Breast epithelium (tissue), 4 donors: ENCODE data around the gene TES. TPM values are rescaled to one million over a fixed set of nuclear protein-coding genes. Genes with fewer than 3 reads are reported as not detected.

Experiments used
- DNase-seq, 2 donors: peaks; one replicate each; pipeline ENCODE4 v3.0.0-alpha.2; 2019; ENCODE audit warnings: low spot score in 2 of 2
- H3K27ac ChIP-seq, 2 donors: fragments of 200-600 bp; sonication (generic) in 1 of 2; one replicate each; pipeline ENCODE4 v1.5.1; 2016 to 2019; ENCODE audit warnings: mild to moderate bottlenecking in 1 of 2
- H3K27me3 ChIP-seq, 2 donors: fragments of 200-600 bp; sonication (generic) in 1 of 2; one replicate each; pipeline versions ENCODE4 v1.5.1 to v1.6.0; 2017 to 2019; ENCODE audit warnings: control low read depth in 1 of 2, mild to moderate bottlenecking in 1 of 2
- H3K36me3 ChIP-seq: fragments of 200-600 bp; one replicate; pipeline ENCODE4 v1.5.1; 2019
- H3K4me1 ChIP-seq, 2 donors: fragments of 200-600 bp; sonication (generic); one replicate each; pipeline ENCODE4 v1.5.1; 2016 to 2019; ENCODE audit warnings: control low read depth in 1 of 2
- H3K4me3 ChIP-seq, 3 donors: fragments of 200-600 bp; sonication (generic); 1 replicate in 2 of 3; 2 replicates in 1 of 3; pipeline ENCODE4 v1.5.1; 2016 to 2019; ENCODE audit warnings: mild to moderate bottlenecking in 3 of 3, moderate library complexity in 2 of 3
- H3K9me3 ChIP-seq, 2 donors: fragments of 200-600 bp; sonication (generic) in 1 of 2; one replicate each; pipeline ENCODE4 v1.5.1; 2016 to 2019; ENCODE audit warnings: control low read depth in 1 of 2
- CTCF ChIP-seq, 3 donors: fragments of 450-650 bp; IDR thresholded peaks; one replicate each; pipeline ENCODE4 v1.5.1; 2016 to 2017; ENCODE audit warnings: antibody characterized with exemption in 3 of 3, mild to moderate bottlenecking in 3 of 3, moderate library complexity in 3 of 3
- POLR2A ChIP-seq: fragments of 450-650 bp; IDR thresholded peaks from one replicate; pipeline ENCODE4 v1.6.1; 2016; ENCODE audit warnings: antibody characterized with exemption, mild to moderate bottlenecking, moderate library complexity
- POLR2AphosphoS5 ChIP-seq, 3 donors: sonication (generic); formaldehyde crosslinking; IDR thresholded peaks; one replicate each; pipeline ENCODE4 v1.6.1; 2017; ENCODE audit warnings: antibody characterized with exemption in 3 of 3
- intact Hi-C: fragments of 100-400 bp; cut with DNase I; formaldehyde crosslinking; loops from one replicate; pipeline ENCODE4 v1.15.1; 2023; ENCODE audit warnings: low total_unique reads
- total RNA-seq, 3 donors: library from RNA; depleted of rRNA; stranded (reverse); fragments of >200 nt; gene quantifications; one replicate each; pipeline ENCODE4 v1.1.0, GENCODE V29; 2016

TES gene
- total RNA-seq, 3 donors from 2014 or later = 29.0 to 146 (median 88.5) TPM

DNA sequence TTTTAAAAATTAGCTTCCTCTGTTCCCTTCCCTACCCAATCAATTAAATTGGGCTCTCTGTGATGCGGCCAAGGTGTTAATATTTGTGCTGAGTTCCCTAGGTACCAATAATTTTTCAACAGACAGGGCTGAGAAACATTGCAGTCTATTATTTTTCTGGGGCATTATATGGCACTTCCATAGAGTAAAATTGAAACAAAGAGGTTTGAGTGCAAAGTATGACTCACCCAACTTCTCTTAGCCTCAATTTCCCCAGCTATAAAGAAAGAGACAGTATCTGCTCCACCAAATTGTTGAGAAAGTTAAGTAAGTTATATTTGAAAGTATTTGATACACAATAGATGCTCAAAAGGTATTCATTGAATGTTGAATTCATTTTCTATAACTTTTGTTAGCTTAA is 74.9 kb downstream of the TES start:
- no peak overlapping the region for H3K27ac ChIP-seq
- no peaks in the 10 kb centered on the region for H3K4me1 ChIP-seq
- TF ChIP-seq POLR2AphosphoS5 (IDR thresholded peaks at IDR 0.05) (no peak), CTCF (IDR thresholded peaks at IDR 0.05) (no peak), POLR2A (no peak)
- no peaks in the 10 kb centered on the region for H3K27me3 ChIP-seq
- no peaks in the 10 kb centered on the region for H3K36me3 ChIP-seq
- H3K9me3 ChIP-seq = no peaks in the 10 kb centered on the region
- DNase-seq = no peak
- no peak overlapping the region for H3K4me3 ChIP-seq
- intact Hi-C loops = no loop called here

DNA sequence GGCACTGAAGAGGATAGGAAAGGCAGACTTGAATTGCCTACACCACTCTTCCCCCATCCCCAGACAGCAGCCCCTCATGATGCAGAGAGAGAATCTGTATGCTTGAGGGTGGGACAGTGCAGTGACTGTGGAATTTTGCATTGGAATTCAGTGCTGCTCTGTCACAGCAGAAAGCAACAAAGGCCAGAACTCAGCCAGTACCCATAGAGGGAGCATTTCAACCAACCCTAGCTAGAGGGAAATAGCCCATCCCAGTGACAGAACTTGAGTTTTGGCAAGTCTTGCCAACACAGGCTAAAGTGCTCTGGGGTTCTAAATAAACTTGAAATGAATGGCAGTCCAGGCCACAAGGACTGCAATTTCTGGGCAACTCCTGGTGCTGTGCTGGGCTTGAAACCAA is 80.4 kb downstream of the TES start:
- H3K27me3 ChIP-seq = no peaks in the 10 kb centered on the region
- no peak for DNase-seq
- H3K27ac ChIP-seq = no peak overlapping the region
- no peaks in the 10 kb centered on the region for H3K9me3 ChIP-seq
- intact Hi-C loops = no loop called here
- TF ChIP-seq CTCF (IDR thresholded peaks at IDR 0.05) (no peak), POLR2A (no peak), POLR2AphosphoS5 (IDR thresholded peaks at IDR 0.05) (no peak)
- no peaks in the 10 kb centered on the region for H3K4me1 ChIP-seq
- H3K36me3 ChIP-seq = no peaks in the 10 kb centered on the region
- no peak overlapping the region for H3K4me3 ChIP-seq

DNA sequence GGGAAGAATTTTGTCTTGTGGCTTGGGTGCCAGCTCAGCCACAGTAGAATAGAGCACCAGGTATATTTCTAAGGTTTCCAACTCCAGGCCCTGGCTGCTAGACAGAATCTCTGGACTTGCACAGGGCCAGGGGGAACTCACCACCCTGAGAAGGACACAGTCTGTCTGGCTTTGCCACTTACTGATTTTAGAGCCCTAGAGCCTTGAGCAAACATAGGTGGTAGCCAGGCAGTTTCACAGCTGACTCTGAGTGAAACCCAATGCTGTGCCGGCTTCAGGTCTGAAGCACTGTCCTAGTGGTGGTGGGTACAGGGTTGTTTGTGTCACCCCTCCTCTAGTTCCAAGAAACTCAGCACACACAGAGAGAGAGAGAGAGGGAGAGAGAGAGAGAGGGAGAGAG is 81.6 kb downstream of the TES start:
- DNase-seq = no peak

DNA sequence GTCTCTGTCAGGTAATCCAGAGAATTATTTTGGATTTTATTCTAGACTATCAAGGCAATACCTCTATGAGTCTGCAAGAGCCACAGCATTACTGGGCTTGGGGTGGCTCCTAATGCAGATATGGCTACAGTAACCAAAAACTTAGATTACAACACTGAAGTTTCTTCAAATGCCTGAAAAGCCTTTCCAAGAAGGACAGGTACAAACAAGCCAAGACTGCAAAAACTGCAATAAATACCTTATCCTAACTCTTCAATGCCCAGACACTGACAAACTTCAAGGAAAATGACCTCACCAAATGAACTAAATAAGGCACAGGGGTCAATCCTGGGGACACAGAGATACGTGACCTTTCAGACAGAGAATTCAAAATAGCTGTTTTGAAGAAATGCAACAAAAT is 82.0 kb downstream of the TES start:
- intact Hi-C loops = no loop called here
- H3K9me3 ChIP-seq = no peaks in the 10 kb centered on the region

More for the DNA sequence above, 81.6 kb downstream of the TES start:
- Histone ChIP-seq H3K4me3 (no peak overlapping the region), H3K9me3 (no peaks in the 10 kb centered on the region), H3K36me3 (no peaks in the 10 kb centered on the region), H3K27ac (no peak overlapping the region), H3K27me3 (no peaks in the 10 kb centered on the region), H3K4me1 (no peaks in the 10 kb centered on the region)
- no peak for TF ChIP-seq POLR2AphosphoS5 (IDR thresholded peaks at IDR 0.05)
- no peak for TF ChIP-seq POLR2A
- no peak for TF ChIP-seq CTCF (IDR thresholded peaks at IDR 0.05)
- intact Hi-C loops = no loop called here

DNA sequence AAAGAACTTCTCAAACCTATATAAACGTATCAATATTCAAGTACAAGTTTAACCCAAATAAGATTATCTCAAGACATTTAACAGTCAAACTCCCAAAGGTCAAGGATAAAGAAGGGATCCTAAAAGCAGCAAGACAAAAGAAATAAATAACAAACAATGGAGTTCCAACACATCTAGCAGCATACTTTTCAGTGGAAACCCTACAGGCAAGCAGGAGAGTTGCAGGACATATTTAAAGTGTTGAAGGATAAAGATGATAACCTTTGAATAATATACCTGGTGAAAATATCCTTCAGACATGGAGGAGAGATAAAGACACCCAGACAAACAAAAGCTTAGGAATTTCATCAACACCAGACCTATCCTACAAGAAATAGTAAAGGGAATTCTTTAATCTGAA is 82.8 kb downstream of the TES start:
- TF ChIP-seq CTCF (IDR thresholded peaks at IDR 0.05) = no peak
- DNase-seq = no peak
- Histone ChIP-seq H3K4me1 (no peaks in the 10 kb centered on the region), H3K4me3 (no peak overlapping the region), H3K27me3 (no peaks in the 10 kb centered on the region), H3K27ac (no peak overlapping the region), H3K36me3 (no peaks in the 10 kb centered on the region), H3K9me3 (no peaks in the 10 kb centered on the region)
- intact Hi-C loops = no loop called here

More for the DNA sequence above, 82.0 kb downstream of the TES start:
- no peaks in the 10 kb centered on the region for H3K4me1 ChIP-seq
- no peak overlapping the region for H3K27ac ChIP-seq
- no peak for TF ChIP-seq POLR2A
- TF ChIP-seq CTCF (IDR thresholded peaks at IDR 0.05) = no peak
- TF ChIP-seq POLR2AphosphoS5 (IDR thresholded peaks at IDR 0.05) = no peak
- no peaks in the 10 kb centered on the region for H3K27me3 ChIP-seq
- H3K36me3 ChIP-seq = no peaks in the 10 kb centered on the region
- H3K4me3 ChIP-seq = no peak overlapping the region
- no peak for DNase-seq
